Activated T-helper 1 cell treated with anti-CD3 and anti-CD28 coated beads, Interleukin-12 subunit alpha, Interleukin-12 subunit beta, Interleukin-2, Interleukin-4 antibody, amounts not matched to agents 30 ng/mL and 10 ng/mL and 1 ng/mL, durations not matched to agents 14 hours and 24 hours and 36 hours (primary cell): Measurements from ENCODE around the gene FAM120A. TPM values are rescaled to one million over a fixed set of nuclear protein-coding genes. Genes with fewer than 3 reads are reported as not detected.
A peak's percentile ranks its signal among the peaks of the same experiment; 100 is the strongest.

Source experiments
- DNase-seq: peaks from one replicate; pipeline ENCODE4 v3.0.0; 2021; ENCODE audit warnings: low spot score
- H3K27ac Mint-ChIP-seq: one replicate; pipeline ENCODE4 v1.8.0; 2021; ENCODE audit warnings: mild to moderate bottlenecking, mixed read lengths
- H3K27me3 Mint-ChIP-seq: one replicate; pipeline ENCODE4 v1.8.0; 2022; ENCODE audit warnings: mild to moderate bottlenecking, moderate library complexity, mixed read lengths; ENCODE audit not compliant: insufficient read depth
- H3K36me3 Mint-ChIP-seq: one replicate; pipeline ENCODE4 v1.8.0; 2021; ENCODE audit warnings: low read depth, mixed read lengths
- H3K4me1 Mint-ChIP-seq: one replicate; pipeline ENCODE4 v1.8.0; 2021; ENCODE audit warnings: low read depth, mixed read lengths
- H3K4me3 Mint-ChIP-seq: one replicate; pipeline ENCODE4 v1.8.0; 2021; ENCODE audit warnings: mild to moderate bottlenecking, moderate library complexity, mixed read lengths
- H3K9me3 Mint-ChIP-seq: one replicate; pipeline ENCODE4 v1.8.0; 2021; ENCODE audit warnings: mixed read lengths
- intact Hi-C: fragments of 100-400 bp; cut with micrococcal nuclease; formaldehyde crosslinking; loops from one replicate; pipeline ENCODE4 v1.15.1; 2024
- total RNA-seq: library from RNA; stranded (reverse); gene quantifications from 2 replicates; pipeline ENCODE4 v1.2.3, GENCODE V29; 2022

The FAM120A gene
- total RNA-seq, 1 donor from 2014 or later = 147 TPM

- H3K9me3 Mint-ChIP-seq = no peaks in the 10 kb centered on the region
- peaks cover 23% of the 10 kb centered on the region for H3K36me3 Mint-ChIP-seq
- DNase-seq = no peak
- H3K4me3 Mint-ChIP-seq = peak overlapping the region; percentile 11
- H3K4me1 Mint-ChIP-seq = peaks cover 88% of the 10 kb centered on the region
- H3K27ac Mint-ChIP-seq = peak overlapping the region; percentile 79
- intact Hi-C loops = no loop called here
- no peaks in the 10 kb centered on the region for H3K27me3 Mint-ChIP-seq
Measured at GRCh38 chr9:93465855-93466254, 14.4 kb downstream of the FAM120A start.

GRCh38 chr9:93466416-93467061 lies 15.1 kb downstream of the FAM120A start:
- Mint-ChIP-seq H3K4me1 (peaks cover 91% of the 10 kb centered on the region), H3K27ac (no peak overlapping the region), H3K36me3 (peaks cover 23% of the 10 kb centered on the region), H3K27me3 (no peaks in the 10 kb centered on the region), H3K9me3 (no peaks in the 10 kb centered on the region), H3K4me3 (no peak overlapping the region)
- no peak for DNase-seq
- intact Hi-C loops = no loop called here

DNA sequence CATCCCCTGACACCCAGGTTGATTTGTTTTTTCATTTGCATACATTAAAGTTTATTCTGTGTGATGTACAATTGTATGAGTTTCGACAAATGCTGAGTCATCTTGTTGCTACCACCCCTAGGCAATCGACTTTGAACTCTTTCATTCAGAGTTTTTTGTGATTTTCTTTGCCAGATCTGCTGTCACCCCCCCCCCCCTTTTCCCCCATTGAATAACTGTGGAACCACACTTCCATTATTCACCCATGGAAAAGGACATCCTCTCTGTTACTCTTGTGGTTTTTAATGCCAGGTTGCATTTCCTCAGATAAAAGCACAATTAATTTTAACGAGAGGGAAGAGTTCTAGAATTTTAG lies 15.6 kb downstream of the FAM120A start:
- DNase-seq = no peak
- intact Hi-C loops = no loop called here
- H3K36me3 Mint-ChIP-seq = peaks cover 23% of the 10 kb centered on the region
- H3K4me1 Mint-ChIP-seq = peaks cover 91% of the 10 kb centered on the region
- no peaks in the 10 kb centered on the region for H3K27me3 Mint-ChIP-seq
- no peak overlapping the region for H3K4me3 Mint-ChIP-seq
- peak overlapping the region; percentile 62 for H3K27ac Mint-ChIP-seq
- no peaks in the 10 kb centered on the region for H3K9me3 Mint-ChIP-seq

DNA sequence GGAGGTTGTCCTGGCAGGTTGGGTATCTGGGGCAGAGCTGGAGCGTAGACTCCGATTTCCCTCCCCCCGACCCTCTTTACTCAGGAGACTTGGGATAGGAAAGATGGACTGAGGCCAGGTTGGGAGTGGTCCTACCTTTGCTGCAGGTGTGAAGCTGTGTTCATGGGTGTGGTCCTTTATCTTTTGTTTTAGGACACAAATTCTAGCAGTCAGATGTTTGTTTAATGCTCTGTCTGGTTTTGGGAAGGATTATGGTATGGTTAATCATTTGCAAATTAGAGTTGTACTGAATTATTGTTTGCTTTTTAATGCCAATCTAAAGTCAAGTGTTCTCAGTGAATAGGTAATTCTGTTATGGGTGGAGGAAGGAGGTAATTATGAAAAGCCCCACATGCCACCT lies 16.0 kb downstream of the FAM120A start:
- H3K9me3 Mint-ChIP-seq = no peaks in the 10 kb centered on the region
- intact Hi-C loops = no loop called here
- H3K27ac Mint-ChIP-seq = peak overlapping the region; percentile 62
- DNase-seq = no peak
- H3K36me3 Mint-ChIP-seq = peaks cover 26% of the 10 kb centered on the region
- H3K4me1 Mint-ChIP-seq = peaks cover 88% of the 10 kb centered on the region
- no peaks in the 10 kb centered on the region for H3K27me3 Mint-ChIP-seq
- peak overlapping the region; percentile 7 for H3K4me3 Mint-ChIP-seq

- Mint-ChIP-seq H3K9me3 (no peaks in the 10 kb centered on the region), H3K27ac (peak overlapping the region; percentile 66), H3K36me3 (peaks cover 22% of the 10 kb centered on the region), H3K27me3 (no peaks in the 10 kb centered on the region), H3K4me1 (peaks cover 74% of the 10 kb centered on the region), H3K4me3 (peak overlapping the region; percentile 13)
- intact Hi-C loops = no loop called here
- no peak for DNase-seq
Measured at GRCh38 chr9:93468763-93469456, 17.4 kb downstream of the FAM120A start.

DNA sequence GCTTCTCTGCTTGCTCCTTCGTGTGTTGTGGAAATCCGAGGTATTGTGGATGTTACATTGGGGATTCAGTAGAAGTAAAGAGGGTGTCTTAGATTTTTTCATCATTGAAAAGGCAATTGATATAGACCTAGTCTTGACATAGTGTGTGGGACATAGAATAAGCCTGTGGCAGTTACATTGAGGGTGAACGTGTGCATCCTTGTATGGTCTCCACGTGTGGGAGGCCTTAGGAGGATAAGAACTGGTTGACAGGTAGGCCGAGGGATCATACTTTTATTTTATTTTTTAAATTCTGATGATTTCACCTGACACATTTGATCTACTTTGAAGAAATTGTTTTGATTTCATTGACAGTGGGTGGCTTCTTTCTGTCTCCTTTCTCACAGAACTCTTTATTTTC lies 18.9 kb downstream of the FAM120A start:
- intact Hi-C loops = loop anchor here (2.0 kb wide), 1 partner anchor 16 kb away; no protein-coding TSS in a partner anchor
- Mint-ChIP-seq H3K36me3 (peaks cover 21% of the 10 kb centered on the region), H3K9me3 (no peaks in the 10 kb centered on the region), H3K27ac (no peak overlapping the region), H3K27me3 (no peaks in the 10 kb centered on the region), H3K4me1 (peaks cover 68% of the 10 kb centered on the region), H3K4me3 (no peak overlapping the region)
- no peak for DNase-seq

DNA sequence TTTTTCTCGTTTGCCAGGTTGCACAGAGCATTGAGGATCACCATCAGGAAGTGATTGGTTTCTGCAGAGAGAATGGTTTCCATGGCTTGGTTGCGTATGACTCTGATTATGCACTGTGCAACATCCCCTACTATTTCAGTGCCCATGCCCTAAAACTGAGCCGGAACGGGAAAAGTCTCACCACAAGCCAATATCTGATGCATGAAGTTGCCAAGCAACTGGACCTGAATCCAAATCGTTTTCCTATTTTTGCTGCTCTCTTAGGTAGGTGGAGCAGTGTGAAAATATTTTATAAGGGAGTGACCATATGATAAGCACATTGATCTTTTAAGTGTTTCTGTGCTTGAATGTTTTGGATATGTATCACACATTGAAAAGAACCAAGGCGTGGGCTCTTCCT lies 19.6 kb downstream of the FAM120A start:
- H3K27ac Mint-ChIP-seq = no peak overlapping the region
- no peaks in the 10 kb centered on the region for H3K9me3 Mint-ChIP-seq
- intact Hi-C loops = loop anchor here (2.0 kb wide), 1 partner anchor 16 kb away; no protein-coding TSS in a partner anchor
- H3K4me1 Mint-ChIP-seq = peaks cover 68% of the 10 kb centered on the region
- peaks cover 20% of the 10 kb centered on the region for H3K36me3 Mint-ChIP-seq
- H3K4me3 Mint-ChIP-seq = no peak overlapping the region
- no peaks in the 10 kb centered on the region for H3K27me3 Mint-ChIP-seq
- no peak for DNase-seq

DNA sequence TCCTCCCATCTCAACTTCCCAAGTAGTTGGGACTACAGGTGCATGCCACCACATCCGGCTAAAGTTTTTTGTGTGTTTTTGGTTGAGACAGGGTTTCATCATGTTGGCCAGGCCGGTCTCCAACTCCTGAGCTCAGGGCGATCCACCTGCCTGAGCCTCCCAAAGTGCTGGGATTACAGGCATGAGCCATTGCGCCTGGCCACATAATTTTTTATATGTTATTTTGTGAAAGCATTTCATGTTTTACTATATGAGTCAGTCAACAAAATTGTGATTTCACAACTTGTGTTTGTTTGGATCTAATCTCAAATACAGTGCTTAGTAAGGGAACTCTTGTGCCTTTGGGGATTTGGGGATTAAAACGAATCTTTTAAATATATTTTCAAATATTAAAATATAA lies 21.9 kb downstream of the FAM120A start:
- Mint-ChIP-seq H3K4me3 (no peak overlapping the region), H3K9me3 (no peaks in the 10 kb centered on the region), H3K4me1 (peaks cover 59% of the 10 kb centered on the region), H3K36me3 (peaks cover 29% of the 10 kb centered on the region), H3K27ac (no peak overlapping the region), H3K27me3 (no peaks in the 10 kb centered on the region)
- intact Hi-C loops = no loop called here
- no peak for DNase-seq

DNA sequence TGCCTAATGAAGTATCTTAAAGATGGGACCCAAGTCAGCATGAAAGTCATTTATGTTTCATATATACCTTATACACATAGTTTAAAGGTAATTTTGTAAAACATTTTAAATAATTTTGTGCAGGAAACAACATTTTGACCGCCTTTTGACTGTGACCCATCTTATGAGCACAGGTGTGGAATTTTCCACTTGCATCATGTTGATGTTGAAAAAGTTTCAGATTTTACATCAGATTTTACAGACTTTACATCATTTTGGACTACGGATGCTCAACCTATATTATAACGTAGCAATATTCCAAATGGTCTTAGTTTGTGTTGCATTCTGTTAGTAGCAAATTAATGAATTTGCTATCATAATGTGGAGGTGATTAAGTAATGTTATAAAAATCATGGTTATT lies 23.6 kb downstream of the FAM120A start:
- Mint-ChIP-seq H3K27me3 (no peaks in the 10 kb centered on the region), H3K27ac (peak overlapping the region; percentile 5), H3K36me3 (peaks cover 34% of the 10 kb centered on the region), H3K9me3 (no peaks in the 10 kb centered on the region), H3K4me1 (peaks cover 44% of the 10 kb centered on the region), H3K4me3 (no peak overlapping the region)
- DNase-seq = no peak
- intact Hi-C loops = no loop called here

GRCh38 chr9:93475856-93476255 lies 24.4 kb downstream of the FAM120A start:
- Mint-ChIP-seq H3K4me3 (no peak overlapping the region), H3K27me3 (no peaks in the 10 kb centered on the region), H3K27ac (no peak overlapping the region), H3K9me3 (no peaks in the 10 kb centered on the region), H3K4me1 (peaks cover 36% of the 10 kb centered on the region), H3K36me3 (peaks cover 34% of the 10 kb centered on the region)
- no peak for DNase-seq
- intact Hi-C loops = no loop called here

GRCh38 chr9:93476924-93477323 lies 25.4 kb downstream of the FAM120A start:
- Mint-ChIP-seq H3K4me3 (no peak overlapping the region), H3K36me3 (peaks cover 39% of the 10 kb centered on the region), H3K4me1 (peaks cover 30% of the 10 kb centered on the region), H3K27me3 (no peaks in the 10 kb centered on the region), H3K9me3 (no peaks in the 10 kb centered on the region), H3K27ac (no peak overlapping the region)
- DNase-seq = no peak
- intact Hi-C loops = no loop called here

- no peaks in the 10 kb centered on the region for H3K27me3 Mint-ChIP-seq
- H3K9me3 Mint-ChIP-seq = no peaks in the 10 kb centered on the region
- peaks cover 30% of the 10 kb centered on the region for H3K4me1 Mint-ChIP-seq
- intact Hi-C loops = no loop called here
- peaks cover 38% of the 10 kb centered on the region for H3K36me3 Mint-ChIP-seq
- DNase-seq = no peak
- H3K27ac Mint-ChIP-seq = no peak overlapping the region
- H3K4me3 Mint-ChIP-seq = no peak overlapping the region
Measured at GRCh38 chr9:93477397-93477796, 25.9 kb downstream of the FAM120A start.

- H3K36me3 Mint-ChIP-seq = peaks cover 40% of the 10 kb centered on the region
- H3K4me1 Mint-ChIP-seq = peaks cover 28% of the 10 kb centered on the region
- H3K9me3 Mint-ChIP-seq = no peaks in the 10 kb centered on the region
- no peak overlapping the region for H3K27ac Mint-ChIP-seq
- no peaks in the 10 kb centered on the region for H3K27me3 Mint-ChIP-seq
- DNase-seq = no peak
- intact Hi-C loops = no loop called here
- no peak overlapping the region for H3K4me3 Mint-ChIP-seq
Measured at GRCh38 chr9:93479726-93480125, 28.2 kb downstream of the FAM120A start.
